Daoy (cell line): ENCODE data around the gene AATK. TPM values are rescaled to one million over a fixed set of nuclear protein-coding genes. Genes with fewer than 3 reads are reported as not detected.

ENCODE experiments used
- DNase-seq: peaks from one replicate; pipeline ENCODE4 v3.0.0-alpha.2; 2015; ENCODE audit warnings: low read depth
- total RNA-seq: library from RNA; depleted of rRNA; stranded (reverse); fragments of >200 nt; shearing (Covaris generic); gene quantifications from 2 replicates; pipeline ENCODE4 v1.2.3, GENCODE V29; 2014

AATK gene
- total RNA-seq, 1 experiment from 2014 or later = 0.17 TPM

DNA sequence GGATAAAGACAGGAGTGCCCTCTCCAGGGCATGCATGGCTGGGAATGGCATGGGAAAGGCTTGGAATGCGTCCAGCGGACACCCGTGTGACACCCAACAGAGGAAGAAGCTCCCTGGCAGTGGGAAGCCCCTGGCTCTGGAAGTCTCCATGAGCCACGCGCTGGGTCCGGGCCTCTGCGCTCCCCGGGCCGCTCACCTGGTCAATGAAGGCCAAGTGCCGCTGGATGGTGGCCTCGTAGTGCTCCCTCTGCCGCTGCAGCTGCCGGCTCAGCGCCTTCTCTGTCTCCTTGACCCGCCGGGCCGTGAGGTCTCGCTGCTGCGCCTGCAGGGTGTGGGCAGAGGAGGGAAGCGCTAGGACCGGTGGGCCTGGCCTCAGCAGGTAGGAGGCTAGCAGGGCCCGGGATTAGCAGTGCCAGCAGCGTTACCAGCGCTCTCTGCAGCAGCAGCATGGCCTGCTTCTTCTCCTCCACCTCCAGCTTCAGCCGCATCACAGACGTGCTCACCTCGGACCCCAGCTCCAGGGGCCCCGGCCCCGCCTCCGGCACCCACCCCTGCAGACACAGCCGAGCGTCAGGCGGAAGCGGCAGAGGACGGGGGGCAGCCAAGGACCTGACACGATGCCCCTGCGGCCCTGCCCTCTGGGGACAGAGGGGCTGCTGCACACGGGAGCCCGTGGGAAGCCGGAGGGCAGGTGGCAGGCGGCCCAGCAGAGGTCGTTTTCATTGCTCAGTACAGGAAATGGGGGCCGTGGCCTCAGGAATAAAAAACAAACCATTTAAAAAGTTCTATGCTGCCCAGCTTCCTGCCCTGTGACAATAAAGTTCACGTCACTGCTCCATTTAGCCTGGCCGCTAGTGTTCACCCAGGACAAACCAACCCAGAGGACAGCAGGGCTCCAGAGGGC, 30.7 kb upstream of the AATK start:
- no peak for DNase-seq

DNA sequence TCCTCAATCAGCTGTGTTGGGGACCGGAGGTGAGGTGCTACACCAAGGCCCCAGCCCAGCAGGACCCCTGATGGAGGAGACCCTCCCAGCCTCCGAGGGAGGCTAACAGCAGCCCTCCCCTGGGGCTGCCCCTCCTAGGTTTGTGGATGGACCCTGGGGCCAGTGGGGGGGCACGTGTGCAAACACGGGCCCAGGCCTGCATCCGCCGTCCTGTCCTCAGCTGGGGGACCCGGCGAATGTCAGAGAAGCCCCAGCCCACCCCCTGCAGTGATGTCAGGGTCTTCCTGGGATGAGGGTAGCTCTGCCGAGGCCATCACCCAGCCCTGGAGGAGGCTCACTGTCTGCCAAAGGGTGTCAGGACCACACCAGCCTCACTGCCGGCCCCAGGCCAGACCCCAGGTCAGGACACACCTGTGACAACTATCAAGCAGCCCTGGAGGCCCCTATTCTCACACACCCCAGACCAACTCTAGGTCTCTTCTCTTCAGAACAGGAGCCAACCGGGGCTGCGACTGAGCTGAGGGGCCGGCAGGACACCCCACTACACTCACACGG, 30.0 kb upstream of the AATK start:
- no peak for DNase-seq

DNA sequence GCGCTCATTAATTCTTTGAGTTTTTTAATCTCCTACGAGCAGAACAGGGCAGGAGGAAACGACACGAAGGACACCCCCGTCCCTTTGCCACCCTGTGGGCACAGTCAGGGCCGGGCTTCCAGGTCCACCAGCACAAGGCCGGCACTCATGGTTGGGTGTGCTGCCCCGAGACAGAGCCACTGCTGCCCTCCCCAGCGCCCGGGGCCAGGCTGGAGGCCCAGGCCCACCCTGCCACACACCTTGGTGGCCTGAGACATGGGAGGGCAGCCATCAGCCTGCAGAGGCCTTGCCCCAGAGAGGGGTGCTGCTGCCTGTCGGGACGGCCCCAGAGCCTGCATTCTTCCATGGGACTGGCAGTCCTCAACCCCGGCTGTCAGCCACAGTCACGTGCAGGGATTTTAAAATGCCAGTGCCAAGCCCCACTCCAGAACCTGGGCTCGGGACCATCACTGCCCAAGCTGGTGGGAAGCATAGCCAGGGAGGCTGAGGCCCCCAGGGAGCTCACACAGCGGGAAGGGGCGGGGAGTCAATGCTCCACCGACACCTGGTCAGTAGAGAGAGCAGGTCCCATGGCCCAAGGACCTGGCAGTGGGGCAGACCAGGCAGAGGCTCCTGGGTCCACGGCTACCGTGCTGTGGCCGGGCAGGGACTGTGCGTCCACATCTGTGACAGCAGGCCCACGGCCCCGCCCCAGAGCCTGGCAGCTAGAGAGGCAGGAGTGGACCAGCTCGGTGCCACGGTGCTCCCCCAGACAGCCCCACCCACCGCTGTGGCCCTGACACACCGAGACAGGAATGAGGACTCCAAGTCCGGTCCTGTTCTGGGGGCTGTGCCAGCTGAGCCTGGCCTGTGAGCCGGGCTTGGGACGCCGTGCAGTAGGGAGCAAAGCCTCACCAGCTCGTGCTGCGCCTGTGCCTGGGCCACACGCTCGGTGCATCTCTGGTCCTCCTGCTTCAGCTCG, 29.2 kb upstream of the AATK start:
- DNase-seq = no peak

DNA sequence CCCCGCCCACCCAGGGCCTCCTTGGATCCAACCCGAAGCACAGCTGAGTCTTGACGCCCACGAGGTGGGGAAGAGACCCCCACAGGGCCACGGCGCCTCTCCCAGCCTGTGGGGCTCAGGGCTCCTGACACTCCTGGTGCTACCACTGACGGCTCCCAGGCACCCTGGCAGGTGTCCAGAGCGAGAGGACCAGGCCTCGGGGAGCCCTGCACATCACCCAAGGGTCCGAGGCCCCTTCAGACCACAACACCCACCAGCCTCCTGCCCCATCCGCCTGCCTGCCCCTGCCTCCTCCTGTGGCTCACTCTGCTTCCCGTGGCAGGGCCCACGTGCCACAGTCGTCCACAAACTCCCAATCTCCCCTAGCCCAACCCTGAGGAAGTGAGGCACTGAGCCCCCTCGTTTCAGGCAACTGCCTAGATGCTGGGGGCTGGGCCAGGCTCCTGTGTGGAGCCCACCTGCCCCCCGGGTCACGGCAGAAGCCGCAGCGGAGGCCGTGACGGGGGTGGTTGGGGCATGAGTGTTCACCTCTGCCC, 28.3 kb upstream of the AATK start:
- no peak for DNase-seq

DNA sequence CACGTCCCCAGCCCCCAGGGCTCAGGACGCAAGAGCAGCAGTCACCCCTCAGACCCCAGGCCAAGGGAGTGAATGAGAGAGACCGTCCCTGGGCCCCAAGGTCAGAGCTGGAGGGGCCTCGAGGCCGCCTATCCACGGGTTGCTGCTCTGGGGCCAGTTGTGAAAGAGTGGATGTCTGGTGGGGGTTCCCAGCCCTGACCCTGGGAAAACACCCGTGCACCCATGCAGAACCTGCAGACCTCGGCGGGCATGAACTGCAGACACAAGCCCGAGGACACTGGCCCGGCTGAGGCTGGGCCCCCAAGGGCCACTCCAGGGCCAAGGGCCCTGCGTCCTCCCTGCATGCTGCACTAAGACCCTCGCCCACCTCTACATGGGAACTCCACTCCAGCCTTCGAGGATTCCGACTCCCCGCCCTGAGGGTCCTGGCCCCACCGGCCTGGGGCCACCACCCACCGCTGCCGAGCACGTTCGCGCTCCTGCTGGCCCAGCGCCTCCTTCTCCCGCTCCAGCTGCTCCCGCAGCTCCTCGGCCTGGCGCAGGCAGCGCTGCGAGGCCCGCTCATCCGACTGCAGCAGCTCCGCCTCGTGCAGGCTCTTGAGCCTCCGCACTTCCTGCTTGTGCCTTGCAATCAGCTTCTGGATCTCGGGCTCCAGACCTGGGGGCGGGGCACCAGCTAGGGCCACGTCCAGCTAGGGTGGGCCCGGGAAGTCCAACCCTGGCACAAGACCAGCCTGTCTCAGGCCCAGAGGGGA, 27.6 kb upstream of the AATK start:
- DNase-seq = no peak

DNA sequence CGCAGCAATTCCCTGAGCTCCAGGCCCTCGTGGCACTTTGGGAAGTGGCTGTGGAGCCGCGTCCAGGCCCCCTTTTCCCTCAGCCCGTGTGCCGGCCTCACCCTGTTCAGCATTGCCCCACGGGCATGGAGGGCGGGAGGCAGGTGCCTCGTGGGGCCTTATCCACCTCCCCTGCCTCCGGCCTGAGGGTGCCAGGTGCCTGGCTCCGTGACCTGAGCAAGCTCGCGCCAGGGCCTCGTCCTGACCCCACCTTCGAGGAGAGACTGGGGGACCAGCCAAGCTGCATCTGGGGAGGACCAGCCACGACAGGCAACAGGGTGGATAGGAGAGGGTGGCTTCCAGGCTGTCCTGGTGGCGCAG, 27.0 kb upstream of the AATK start:
- no peak for DNase-seq

DNA sequence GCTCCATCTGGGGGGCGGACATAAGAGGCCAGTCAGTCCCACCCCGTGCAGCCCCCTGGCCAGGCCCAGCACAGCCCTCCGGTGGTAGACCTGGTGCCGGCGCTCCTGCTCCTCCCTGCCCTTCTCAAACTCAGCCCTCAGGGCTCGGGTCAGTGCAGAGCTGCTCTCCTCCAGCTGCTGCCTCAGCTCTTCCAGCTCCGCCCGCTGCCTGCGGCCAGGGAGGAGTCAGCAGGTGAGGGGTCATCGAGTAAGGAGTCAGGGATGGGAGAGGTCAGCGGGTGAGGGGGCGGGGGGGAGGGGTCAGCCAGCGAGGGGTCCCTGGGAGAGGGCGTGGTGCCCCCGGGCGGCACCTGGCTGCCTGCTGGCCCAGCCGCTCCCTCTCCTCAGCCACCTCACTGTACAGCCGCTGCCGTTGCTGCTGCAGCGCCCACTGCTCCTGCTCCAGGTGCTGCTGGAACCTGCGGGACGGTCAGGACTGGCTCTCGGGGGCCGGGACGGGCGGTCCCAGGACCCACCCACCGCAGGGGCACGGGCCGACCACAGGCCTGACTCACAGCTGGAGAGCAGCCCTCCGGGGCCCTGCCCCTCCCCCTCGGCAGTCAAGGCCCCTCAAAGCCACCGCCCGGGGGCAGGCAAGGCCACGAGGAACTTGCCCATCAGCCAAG, 26.5 kb upstream of the AATK start:
- DNase-seq = no peak

DNA sequence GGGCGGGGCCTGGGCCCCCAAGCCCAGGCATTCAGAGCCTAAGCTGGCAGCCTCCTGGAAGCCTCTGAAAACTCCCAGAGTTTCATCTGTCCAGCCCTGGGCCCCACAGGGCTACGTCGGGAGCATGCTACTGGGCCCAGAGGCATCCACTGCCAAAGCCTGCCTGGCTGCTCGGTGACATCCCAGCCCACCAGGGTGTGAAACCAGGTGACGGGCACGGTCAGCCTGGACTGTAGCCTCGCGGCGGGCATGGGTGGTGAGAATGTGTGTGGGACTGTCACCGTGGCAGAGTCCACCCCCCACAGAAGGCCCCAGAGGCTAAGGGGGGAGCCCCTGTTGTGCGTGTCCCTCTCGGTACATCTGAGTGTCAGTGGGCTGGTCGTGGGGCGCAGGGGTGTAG, 25.6 kb upstream of the AATK start:
- DNase-seq = no peak

DNA sequence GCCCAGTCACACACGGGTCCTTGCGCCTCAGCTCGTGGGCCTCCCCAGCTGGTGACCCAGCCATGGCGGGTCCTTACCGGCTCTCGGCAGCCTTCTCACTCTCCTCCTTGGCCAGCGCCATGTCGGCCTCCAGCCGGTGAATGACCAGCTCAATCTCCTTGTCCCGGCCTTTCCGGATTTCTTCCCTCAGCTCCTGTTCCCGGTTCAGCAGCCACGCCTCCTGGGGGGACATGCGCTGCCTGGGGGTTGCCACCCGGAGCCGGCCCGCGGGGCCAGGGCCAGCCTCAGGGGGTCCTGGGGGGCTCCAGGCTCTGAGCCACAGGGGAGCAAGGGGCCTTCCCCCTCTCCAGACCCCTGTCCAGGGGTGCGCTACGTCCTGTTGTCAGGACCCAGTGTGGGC, 25.1 kb upstream of the AATK start:
- DNase-seq = no peak

DNA sequence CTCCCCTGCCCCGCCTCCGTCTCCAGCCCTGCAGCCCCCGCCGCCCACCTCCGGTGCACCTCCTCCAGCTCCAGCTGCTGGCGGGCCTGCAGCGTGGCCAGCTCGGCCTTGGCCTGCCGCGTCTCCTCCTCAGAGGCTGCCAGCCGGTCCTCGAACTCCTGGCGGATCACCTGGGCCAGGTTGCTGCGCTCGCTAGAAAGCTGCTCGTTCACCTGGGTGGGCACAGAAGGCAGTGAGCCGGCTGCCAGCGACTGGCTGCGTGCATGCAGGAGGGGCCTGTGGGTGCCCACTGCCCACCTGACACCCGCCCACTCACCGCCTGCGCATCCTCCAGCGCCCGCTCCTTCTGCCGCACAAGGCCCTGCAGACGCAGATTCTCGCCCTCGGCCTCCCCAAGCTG, 24.6 kb upstream of the AATK start:
- DNase-seq = no peak

DNA sequence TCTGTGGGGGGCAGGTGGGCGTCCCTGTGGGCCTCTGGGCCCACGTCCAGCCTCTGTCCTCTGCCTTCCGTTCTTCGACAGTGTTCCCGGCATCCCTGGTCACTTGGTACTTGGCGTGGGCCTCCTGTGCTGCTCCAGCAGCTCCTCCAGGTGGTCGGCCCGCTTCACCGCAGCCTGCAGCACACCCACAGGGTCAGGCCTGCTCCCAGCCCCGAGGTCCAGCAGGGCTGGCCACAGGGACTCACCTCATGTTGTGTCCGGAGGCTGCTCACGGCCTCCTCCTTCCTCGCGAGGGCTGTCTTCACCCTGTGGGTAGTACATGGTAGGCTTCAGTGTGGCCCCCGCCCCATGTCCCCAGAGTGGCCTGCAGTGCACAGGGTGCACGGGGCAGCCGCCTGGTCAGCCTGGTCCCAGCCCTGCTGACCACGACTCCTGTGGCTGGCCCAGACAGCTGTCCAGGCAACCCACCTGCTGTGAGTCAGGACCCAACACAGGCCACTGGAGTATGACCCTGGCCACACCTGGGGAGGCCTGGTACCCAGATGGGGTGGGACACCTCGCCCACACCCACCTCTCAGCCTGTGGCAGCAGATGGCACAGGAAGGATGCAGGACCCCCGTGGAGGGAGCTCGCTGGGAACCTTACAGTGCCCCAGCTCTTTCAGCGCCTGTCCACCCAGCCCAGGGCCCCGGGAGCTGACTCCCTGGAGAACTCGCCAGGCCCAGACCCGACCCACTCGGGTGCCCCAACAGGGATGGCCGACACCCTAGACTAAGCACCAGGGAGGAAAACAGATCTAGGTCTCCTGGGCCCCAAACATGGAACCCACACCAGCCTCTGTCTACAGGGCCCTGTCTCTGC, 23.9 kb upstream of the AATK start:
- no peak for DNase-seq

DNA sequence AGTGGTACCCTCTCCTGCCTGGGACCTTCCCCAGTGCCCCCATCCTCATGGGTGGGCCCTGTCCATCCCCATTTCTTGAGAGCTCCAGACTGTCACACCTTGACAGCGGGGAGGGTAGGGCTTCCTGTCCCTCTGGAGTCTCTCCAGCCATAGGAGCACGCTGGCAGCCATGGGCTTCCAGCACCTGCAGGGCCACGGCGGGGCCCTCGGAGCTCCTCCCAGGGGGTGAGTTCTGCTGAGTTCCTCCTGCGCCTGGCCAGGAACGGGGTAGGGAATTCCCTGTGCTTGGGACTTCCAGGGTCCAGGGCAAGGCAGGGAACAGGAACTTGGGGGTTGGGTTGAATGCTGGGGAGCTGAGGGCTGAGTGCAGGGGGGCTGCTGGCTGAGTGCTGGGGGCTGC, 23.0 kb upstream of the AATK start:
- DNase-seq = no peak

DNA sequence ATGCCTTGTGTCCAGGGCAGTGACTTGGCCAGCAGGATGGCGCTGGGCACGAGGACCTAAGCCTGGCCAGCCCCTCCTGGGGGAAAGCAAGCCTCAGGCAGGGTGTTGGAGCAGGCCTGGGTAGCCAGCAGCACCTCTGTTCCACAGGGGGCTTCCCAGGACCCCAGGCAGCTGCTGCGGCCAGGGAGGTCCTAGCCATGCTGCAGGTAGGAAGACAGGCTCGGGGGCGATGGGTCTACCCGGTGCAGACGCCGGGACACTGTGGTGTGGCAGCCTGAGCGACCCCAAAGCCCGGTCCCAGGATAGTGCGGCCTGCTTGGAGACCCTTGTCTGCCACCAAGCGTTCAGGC, 22.4 kb upstream of the AATK start:
- DNase-seq = no peak

DNA sequence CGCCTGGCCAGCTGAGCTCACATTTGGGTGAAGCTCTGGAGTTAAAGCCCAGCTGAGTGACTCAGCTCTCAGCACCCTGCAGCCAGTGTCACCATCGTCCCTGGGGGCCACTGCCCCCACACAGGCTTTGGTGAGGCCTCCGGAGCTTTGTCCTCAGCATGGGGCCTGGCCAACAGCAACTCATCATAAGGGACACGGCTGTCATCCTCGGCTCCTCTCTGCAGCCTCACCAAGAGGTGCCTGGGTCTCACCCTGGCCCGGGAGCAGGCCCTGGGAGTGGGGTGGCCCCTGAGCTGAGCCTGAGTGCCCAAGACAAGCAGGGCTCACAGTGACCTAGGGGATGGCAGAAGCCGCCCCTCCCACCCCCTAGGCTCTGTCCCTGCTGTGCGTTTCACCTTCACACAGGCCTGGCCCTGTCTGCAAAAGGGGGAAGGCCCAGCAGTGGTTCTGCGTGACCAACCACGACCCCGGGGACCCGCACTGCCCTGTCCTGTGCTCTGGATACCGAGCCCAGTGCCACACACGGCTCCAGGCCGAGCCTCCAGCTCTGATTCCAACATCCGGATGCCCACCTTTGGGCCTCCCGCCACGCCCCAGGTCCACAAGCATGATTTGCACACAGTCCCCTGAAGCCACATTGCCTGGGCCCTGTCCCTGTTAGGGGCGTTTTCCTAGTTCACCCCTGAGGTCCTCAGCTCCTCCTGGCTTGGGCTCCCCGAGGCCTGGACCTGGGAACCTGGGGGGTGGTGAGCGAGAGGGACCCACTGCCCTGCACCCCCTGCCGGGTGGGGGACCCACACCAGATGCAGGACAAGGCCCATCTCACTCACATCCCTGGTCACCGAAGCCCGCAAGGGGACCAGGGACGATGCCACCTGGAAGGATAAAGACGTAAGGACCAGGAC, 21.8 kb upstream of the AATK start:
- DNase-seq = no peak

DNA sequence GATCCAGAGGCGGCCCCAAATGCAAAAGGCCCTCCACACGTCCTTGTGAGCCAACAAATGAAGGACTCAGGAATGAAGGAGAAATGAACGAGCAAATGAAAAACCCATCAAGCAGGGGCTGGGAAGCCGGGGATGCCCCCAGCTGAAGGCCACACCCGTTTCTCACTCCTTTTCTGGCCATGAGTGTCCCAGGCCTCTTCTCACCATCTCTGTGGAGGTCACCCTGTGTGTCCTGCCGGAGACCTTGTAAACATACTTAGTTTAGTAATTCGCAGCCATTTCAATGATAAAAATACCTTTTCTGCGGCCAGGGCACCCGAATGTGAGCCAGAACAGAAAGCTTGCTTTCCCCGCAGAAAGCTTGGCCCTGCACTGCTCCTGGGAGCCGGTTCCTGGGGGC, 21.1 kb upstream of the AATK start:
- DNase-seq = no peak

DNA sequence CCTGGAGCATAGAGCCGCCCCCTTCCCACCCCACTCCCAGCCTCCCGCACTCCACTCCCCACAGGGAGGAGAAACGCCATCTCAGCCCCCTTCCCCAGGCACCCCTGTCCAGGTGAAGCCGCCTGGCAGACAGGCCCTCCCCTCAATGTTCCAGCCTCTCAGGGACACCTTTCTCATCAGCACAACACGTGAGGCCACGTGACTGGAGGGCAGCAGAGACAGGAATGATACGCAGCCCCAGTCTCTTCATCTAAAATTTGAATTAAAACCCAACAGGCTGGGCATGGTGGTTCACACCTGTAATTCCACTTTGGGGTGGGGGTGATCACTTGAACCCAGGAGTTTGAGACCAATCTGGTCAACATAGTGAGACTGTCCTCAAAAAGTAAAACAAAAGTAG, 20.2 kb upstream of the AATK start:
- no peak for DNase-seq

DNA sequence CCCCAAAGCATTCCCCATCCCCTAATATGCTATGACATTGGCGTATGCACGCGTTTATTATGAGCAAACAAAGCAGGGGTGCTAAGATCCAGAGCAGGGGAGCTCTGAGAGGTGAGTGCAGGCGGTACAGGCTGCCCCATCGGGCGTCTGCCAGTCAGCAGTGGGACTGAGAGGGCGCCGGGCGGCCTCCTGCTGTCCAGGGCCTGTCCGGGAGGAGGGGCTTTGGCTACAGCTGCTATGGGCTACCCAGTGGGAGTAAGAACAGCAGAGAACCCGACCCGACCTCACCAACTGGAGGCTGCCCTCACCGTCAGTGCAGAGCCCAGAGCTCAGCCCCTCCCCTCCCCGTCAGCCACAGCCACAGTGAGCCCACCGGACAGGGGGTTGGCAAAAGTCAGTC, 18.5 kb upstream of the AATK start:
- DNase-seq = no peak

DNA sequence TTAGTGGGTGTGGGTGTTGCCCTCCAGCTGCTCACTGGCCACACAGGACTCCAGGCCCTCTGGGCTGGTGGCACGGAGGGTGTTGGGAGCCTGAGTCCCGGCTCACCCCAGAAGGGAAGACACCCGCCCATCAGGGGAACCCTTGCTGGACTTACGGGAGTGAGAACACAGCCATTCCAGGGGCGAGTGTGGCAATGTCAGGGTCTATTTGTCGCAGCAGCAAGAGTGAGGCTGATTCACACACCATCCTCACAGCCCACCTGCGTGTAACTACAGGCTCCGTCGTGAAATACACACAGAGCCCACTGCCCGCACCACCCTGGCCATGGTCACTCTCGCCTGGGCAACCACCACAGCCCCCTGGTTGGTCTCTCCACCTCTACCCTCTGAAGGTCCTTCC, 17.8 kb upstream of the AATK start:
- DNase-seq = no peak

DNA sequence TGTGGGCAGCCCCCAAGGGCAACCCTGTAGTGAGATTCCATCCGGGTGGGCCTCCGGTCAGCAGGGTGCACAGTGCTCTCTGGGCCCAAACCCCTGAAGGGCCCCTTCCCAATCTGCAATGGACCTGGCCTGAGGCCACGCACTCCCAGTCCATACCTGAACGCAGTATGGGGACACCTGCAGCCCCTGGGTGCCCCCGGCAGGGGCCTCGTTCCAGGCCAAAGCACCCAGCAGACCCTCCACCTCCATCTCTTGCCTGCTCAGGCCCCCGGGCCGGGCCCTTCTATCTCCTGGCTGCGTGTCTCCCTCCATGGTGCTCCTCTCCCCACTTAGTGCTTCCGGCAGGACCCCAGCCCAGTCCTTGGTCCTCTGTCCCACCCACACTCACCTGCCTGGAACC, 17.3 kb upstream of the AATK start:
- DNase-seq = no peak
